Mesendoderm (in vitro differentiated cells): ENCODE results near the gene MAF.

Experiments used
- DNase-seq: peaks from one replicate; pipeline ENCODE4 v3.0.0; 2013
- H2AK5ac ChIP-seq: 2 replicates; pipeline ENCODE4 v1.6.1; 2013; ENCODE audit warnings: low read length, inconsistent platforms
- H2BK120ac ChIP-seq: 2 replicates; pipeline ENCODE4 v1.6.1; 2013; ENCODE audit warnings: low read depth, mild to moderate bottlenecking, low read length, moderate library complexity, mixed read lengths
- H2BK15ac ChIP-seq: replicated peaks from 2 replicates; pipeline ENCODE4 v1.6.1; 2013; ENCODE audit warnings: low read depth, mild to moderate bottlenecking, moderate library complexity
- H2BK5ac ChIP-seq: 2 replicates; pipeline ENCODE4 v1.6.1; 2013; ENCODE audit warnings: low read length, inconsistent platforms
- H3K18ac ChIP-seq: 2 replicates; pipeline ENCODE4 v1.6.1; 2013; ENCODE audit warnings: mild to moderate bottlenecking, low read length, mixed read lengths
- H3K23ac ChIP-seq: one replicate; pipeline ENCODE4 v1.6.1; 2013; ENCODE audit warnings: low read length
- H3K27ac ChIP-seq: 2 replicates; pipeline ENCODE4 v1.5.1; 2013; ENCODE audit warnings: low read depth, mild to moderate bottlenecking, inconsistent platforms, low read length, moderate library complexity
- H3K27me3 ChIP-seq: 2 replicates; pipeline ENCODE4 v1.6.1; 2013; ENCODE audit warnings: low read length, control low read depth, mild to moderate bottlenecking, inconsistent platforms; ENCODE audit not compliant: insufficient read depth, poor library complexity
- H3K36me3 ChIP-seq: 2 replicates; pipeline ENCODE4 v1.6.1; 2013; ENCODE audit warnings: low read length, inconsistent platforms; ENCODE audit not compliant: control insufficient read depth, insufficient read depth
- H3K4ac ChIP-seq: one replicate; pipeline ENCODE4 v1.6.1; 2013; ENCODE audit warnings: low read depth, mild to moderate bottlenecking, low read length, moderate library complexity
- H3K4me1 ChIP-seq: 2 replicates; pipeline ENCODE4 v1.6.1; 2013; ENCODE audit warnings: low read depth, low read length, inconsistent platforms; ENCODE audit not compliant: control insufficient read depth
- H3K4me2 ChIP-seq: 2 replicates; pipeline ENCODE4 v1.6.1; 2013; ENCODE audit warnings: low read length
- H3K4me3 ChIP-seq: 2 replicates; pipeline ENCODE4 v1.5.1; 2013; ENCODE audit warnings: mild to moderate bottlenecking, low read length
- H3K56ac ChIP-seq: one replicate; pipeline ENCODE4 v1.6.1; 2013; ENCODE audit warnings: low read length
- H3K79me1 ChIP-seq: 2 replicates; pipeline ENCODE4 v1.6.1; 2013; ENCODE audit warnings: low read length, inconsistent platforms
- H3K79me2 ChIP-seq: 2 replicates; pipeline ENCODE4 v1.6.1; 2013; ENCODE audit warnings: mild to moderate bottlenecking, low read length; ENCODE audit not compliant: control insufficient read depth, insufficient read depth
- H3K9ac ChIP-seq: 2 replicates; pipeline ENCODE4 v1.6.1; 2013; ENCODE audit warnings: low read length, inconsistent platforms
- H4K5ac ChIP-seq: one replicate; pipeline ENCODE4 v1.6.1; 2013; ENCODE audit warnings: low read length
- H4K8ac ChIP-seq: one replicate; pipeline ENCODE4 v1.6.1; 2013; ENCODE audit warnings: low read depth, mild to moderate bottlenecking, control low read depth, low read length, moderate library complexity
- WGBS: extraction: QIAGEN DNeasy Blood & Tissue Kit; methylation state at CpG from one replicate; pipeline ENCODE4 v1.1.7; 2013; ENCODE audit warnings: low lambda C conversion rate, missing lambda C conversion rate; ENCODE audit not compliant: insufficient coverage; ENCODE audit errors: extremely low coverage; 5-methylcytosine and 5-hydroxymethylcytosine counted together

Gene MAF

DNA sequence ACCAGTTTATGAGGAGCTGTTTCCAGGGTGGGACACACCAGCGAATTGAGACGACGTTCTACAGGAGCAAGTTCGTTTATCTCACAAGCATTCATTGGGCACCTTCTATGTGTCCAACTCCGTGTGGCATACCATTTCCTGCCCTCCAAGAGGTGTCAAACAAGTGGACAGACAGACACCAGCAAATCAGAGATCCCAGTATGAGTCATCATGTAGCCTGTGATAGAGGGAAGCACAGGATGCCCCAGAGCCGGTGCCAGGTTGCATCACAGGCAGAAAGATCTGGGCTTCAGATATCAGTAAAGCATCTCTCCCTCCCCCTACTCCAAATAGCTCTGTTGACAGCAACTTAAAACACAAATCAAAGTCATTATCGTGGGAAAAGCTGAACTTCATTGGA, 31.8 kb upstream of the MAF start:
- Histone ChIP-seq H3K27ac (no peak overlapping the region), H3K27me3 (no peaks in the 10 kb centered on the region), H3K4me1 (no peaks in the 10 kb centered on the region), H2BK120ac (no peak overlapping the region), H3K18ac (no peak overlapping the region), H3K79me1 (no peaks in the 10 kb centered on the region), H3K79me2 (no peaks in the 10 kb centered on the region), H4K8ac (no peak overlapping the region), H3K9ac (no peak overlapping the region), H2BK15ac (no peak overlapping the region), H3K4ac (no peak overlapping the region), H4K5ac (no peak overlapping the region), H3K23ac (no peak overlapping the region), H2AK5ac (no peak overlapping the region), H3K4me2 (no peak overlapping the region), H3K36me3 (no peaks in the 10 kb centered on the region), H2BK5ac (no peak overlapping the region), H3K4me3 (no peak overlapping the region), H3K56ac (no peak overlapping the region)
- peak; percentile 44 for DNase-seq
- no CpG with 5 or more reads among the region's 7 CpGs for WGBS

DNA sequence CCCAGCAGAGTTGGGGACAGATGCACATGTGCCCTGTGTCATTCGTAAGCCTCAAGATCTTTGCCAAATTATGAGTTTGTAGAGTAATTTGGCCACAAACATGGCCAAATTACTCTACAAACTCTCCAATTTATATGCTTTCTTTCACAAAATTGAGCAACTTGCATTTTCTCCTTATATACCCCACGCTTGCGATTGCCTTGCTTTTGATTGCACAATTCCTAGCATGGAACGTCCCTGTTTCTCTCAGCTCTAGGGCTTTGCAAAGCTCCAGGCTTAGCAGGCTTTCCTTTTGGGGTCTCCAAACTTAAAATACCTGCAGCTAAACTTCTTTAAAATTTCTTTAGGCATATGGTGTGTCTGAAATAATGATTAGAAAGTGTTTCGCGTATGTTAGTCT, 28.5 kb upstream of the MAF start:
- no peak overlapping the region for H4K8ac ChIP-seq
- H3K36me3 ChIP-seq, result no peaks in the 10 kb centered on the region
- no peak overlapping the region for H3K23ac ChIP-seq
- no peak overlapping the region for H3K27ac ChIP-seq
- H2BK120ac ChIP-seq, result no peak overlapping the region
- WGBS, result no CpG with 5 or more reads among the region's 6 CpGs
- no peaks in the 10 kb centered on the region for H3K27me3 ChIP-seq
- H3K18ac ChIP-seq, result no peak overlapping the region
- no peak overlapping the region for H2BK5ac ChIP-seq
- H3K4me3 ChIP-seq, result no peak overlapping the region
- DNase-seq, result no peak
- no peak overlapping the region for H2BK15ac ChIP-seq
- no peak overlapping the region for H2AK5ac ChIP-seq
- H3K56ac ChIP-seq, result no peak overlapping the region
- H4K5ac ChIP-seq, result no peak overlapping the region
- no peaks in the 10 kb centered on the region for H3K79me2 ChIP-seq
- H3K4me1 ChIP-seq, result no peaks in the 10 kb centered on the region
- no peak overlapping the region for H3K4me2 ChIP-seq
- H3K79me1 ChIP-seq, result no peaks in the 10 kb centered on the region
- H3K9ac ChIP-seq, result no peak overlapping the region
- H3K4ac ChIP-seq, result no peak overlapping the region

DNA sequence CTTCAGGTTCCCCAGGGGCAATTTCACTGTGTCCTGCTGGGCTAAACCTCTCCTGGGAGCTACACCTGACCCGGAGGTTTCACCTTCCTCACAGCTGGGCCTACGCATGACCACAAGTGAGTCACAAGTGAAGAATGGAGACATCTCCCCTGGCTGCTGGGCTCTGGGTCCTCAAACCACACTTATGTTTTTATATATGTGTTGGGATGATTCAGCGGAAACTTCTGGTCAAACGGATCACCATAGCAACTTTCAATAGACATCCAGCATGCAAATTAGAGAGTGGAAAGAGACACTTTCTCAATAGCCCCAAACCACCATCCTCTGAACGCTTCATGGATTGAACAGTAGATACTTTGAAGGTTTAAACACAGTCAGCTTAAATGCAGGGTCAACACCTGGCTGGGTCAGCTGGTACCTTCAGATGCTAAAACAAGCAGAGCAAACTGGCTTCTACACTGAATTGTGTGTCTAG, 28.0 kb upstream of the MAF start:
- H3K4ac ChIP-seq, result no peak overlapping the region

DNA sequence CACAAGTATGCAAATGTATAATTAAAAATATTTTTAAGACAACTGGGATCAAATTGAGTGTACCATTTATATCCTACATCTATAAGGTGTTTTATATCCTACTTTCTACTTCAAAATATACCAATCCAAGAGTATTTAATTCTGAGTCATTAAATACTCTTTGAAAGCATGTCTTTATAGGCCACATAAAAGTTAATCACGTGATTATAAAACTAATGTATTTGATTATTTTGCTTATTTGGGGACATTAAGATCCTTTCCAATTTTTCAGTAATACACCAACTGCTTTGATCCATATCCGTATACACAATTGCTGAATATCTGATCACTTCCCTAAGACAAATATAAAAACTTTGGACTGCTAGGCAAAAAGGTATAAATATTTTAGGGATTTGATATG, 26.6 kb upstream of the MAF start:
- Histone ChIP-seq H3K4me3 (no peak overlapping the region), H3K9ac (no peak overlapping the region), H2BK5ac (no peak overlapping the region), H3K4me1 (no peaks in the 10 kb centered on the region), H2BK15ac (no peak overlapping the region), H3K79me1 (no peaks in the 10 kb centered on the region), H3K4ac (no peak overlapping the region), H3K36me3 (no peaks in the 10 kb centered on the region), H3K27me3 (no peaks in the 10 kb centered on the region), H2BK120ac (no peak overlapping the region), H3K4me2 (no peak overlapping the region), H4K5ac (no peak overlapping the region), H2AK5ac (no peak overlapping the region), H3K56ac (no peak overlapping the region), H4K8ac (no peak overlapping the region), H3K18ac (no peak overlapping the region), H3K79me2 (no peaks in the 10 kb centered on the region), H3K23ac (no peak overlapping the region), H3K27ac (no peak overlapping the region)
- no peak for DNase-seq
- WGBS, result no CpG with 5 or more reads among the region's 2 CpGs

More for the DNA sequence above, 28.0 kb upstream of the MAF start:
- no peaks in the 10 kb centered on the region for H3K4me1 ChIP-seq
- no peaks in the 10 kb centered on the region for H3K27me3 ChIP-seq
- H3K4me2 ChIP-seq, result no peak overlapping the region
- no peaks in the 10 kb centered on the region for H3K36me3 ChIP-seq
- no peak overlapping the region for H3K23ac ChIP-seq
- no peak overlapping the region for H3K4me3 ChIP-seq
- no peak overlapping the region for H3K27ac ChIP-seq
- H4K8ac ChIP-seq, result no peak overlapping the region
- no peak overlapping the region for H3K18ac ChIP-seq
- no peak overlapping the region for H3K9ac ChIP-seq
- no CpG with 5 or more reads among the region's 5 CpGs for WGBS
- DNase-seq, result peak; percentile 21
- no peak overlapping the region for H3K56ac ChIP-seq
- no peak overlapping the region for H4K5ac ChIP-seq
- H3K79me1 ChIP-seq, result no peaks in the 10 kb centered on the region
- H3K79me2 ChIP-seq, result no peaks in the 10 kb centered on the region
- no peak overlapping the region for H2AK5ac ChIP-seq
- H2BK15ac ChIP-seq, result no peak overlapping the region
- H2BK120ac ChIP-seq, result no peak overlapping the region
- no peak overlapping the region for H2BK5ac ChIP-seq

DNA sequence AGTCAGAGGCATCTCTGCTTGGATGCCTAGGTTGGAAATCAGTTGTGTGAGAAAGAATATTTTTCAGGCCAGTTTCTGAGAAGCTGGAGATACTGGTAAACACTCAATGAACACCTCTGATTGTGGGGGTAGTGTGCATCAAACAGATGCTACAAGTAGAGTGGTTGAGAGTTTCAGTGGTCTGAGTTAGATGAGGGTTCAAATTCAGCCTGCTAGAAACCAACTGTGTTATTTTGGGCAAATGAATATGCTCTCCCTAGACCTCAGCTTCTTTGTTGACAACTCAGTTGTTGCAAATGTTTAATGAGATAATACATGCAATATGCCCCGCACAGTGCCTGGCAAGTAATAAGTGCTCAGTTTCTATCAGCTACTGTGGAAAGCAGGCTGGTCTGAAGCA, 25.2 kb upstream of the MAF start:
- no peaks in the 10 kb centered on the region for H3K27me3 ChIP-seq
- no peak overlapping the region for H3K4ac ChIP-seq
- H2BK120ac ChIP-seq, result no peak overlapping the region
- H3K18ac ChIP-seq, result no peak overlapping the region
- no peaks in the 10 kb centered on the region for H3K36me3 ChIP-seq
- H3K4me3 ChIP-seq, result no peak overlapping the region
- no peaks in the 10 kb centered on the region for H3K79me1 ChIP-seq
- H3K27ac ChIP-seq, result no peak overlapping the region
- H3K23ac ChIP-seq, result no peak overlapping the region
- H3K79me2 ChIP-seq, result no peaks in the 10 kb centered on the region
- H3K4me1 ChIP-seq, result no peaks in the 10 kb centered on the region
- no peak overlapping the region for H2BK15ac ChIP-seq
- H2AK5ac ChIP-seq, result no peak overlapping the region
- H2BK5ac ChIP-seq, result no peak overlapping the region
- no peak for DNase-seq
- no CpG with 5 or more reads among the region's 1 CpG for WGBS
- no peak overlapping the region for H4K8ac ChIP-seq
- H3K9ac ChIP-seq, result no peak overlapping the region
- H3K56ac ChIP-seq, result no peak overlapping the region
- H4K5ac ChIP-seq, result no peak overlapping the region
- H3K4me2 ChIP-seq, result no peak overlapping the region

DNA sequence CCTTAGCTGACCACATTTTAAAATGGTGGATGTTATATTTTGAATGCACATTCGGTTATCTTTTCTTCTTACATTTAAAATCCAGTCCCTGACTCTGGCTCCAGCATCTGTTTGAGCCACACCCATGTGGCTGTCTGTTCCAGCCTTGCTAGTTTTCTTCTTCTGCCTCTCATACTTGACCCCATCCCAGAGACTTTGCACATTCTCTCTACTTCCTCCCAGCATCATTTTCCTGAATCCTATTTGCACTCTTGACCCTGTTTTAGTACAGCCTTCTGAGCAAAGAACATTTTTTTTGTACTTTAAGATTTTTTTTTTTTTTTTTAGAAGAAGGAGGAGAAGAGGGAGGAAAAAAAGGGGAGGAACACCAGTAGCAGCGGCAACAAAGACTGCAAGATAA, 23.3 kb upstream of the MAF start:
- no CpG with 5 or more reads among the region's 2 CpGs for WGBS
- H2BK15ac ChIP-seq, result no peak overlapping the region
- no peak overlapping the region for H2BK120ac ChIP-seq

More for the DNA sequence above, 23.3 kb upstream of the MAF start:
- Histone ChIP-seq H2BK5ac (no peak overlapping the region), H3K18ac (no peak overlapping the region), H4K5ac (no peak overlapping the region), H3K36me3 (no peaks in the 10 kb centered on the region), H3K56ac (no peak overlapping the region), H3K4me2 (no peak overlapping the region), H3K4me1 (no peaks in the 10 kb centered on the region), H3K27ac (no peak overlapping the region), H3K79me2 (no peaks in the 10 kb centered on the region), H3K79me1 (no peaks in the 10 kb centered on the region), H2AK5ac (no peak overlapping the region), H3K9ac (no peak overlapping the region), H3K23ac (no peak overlapping the region), H3K27me3 (no peaks in the 10 kb centered on the region), H3K4ac (no peak overlapping the region), H3K4me3 (no peak overlapping the region), H4K8ac (no peak overlapping the region)
- DNase-seq, result no peak
